Panc1 (cell line): ENCODE data around the gene DROSHA. TPM values are rescaled to one million over a fixed set of nuclear protein-coding genes. Genes with fewer than 3 reads are reported as not detected.

Experiments used
- ATAC-seq: fragments of 200-7000 bp; cut with Tn5 transposase; 2 replicates; pipeline ENCODE4 v1.9.1; 2020; ENCODE audit warnings: mild to moderate bottlenecking, moderate library complexity
- BruUV-seq: library from RNA; stranded (reverse); fragments of 400-500 nt; replicated peaks from 2 replicates; lab custom pipeline; 2021; lab: Mats Ljungman, UMichigan
- CTCF ChIA-PET: fragments of 300-600 bp; sonication (Branson Sonifier 250); formaldehyde crosslinking; loops from one replicate; lab custom pipeline; 2022; ENCODE audit warnings: antibody characterized with exemption; lab: Charles Lee
- POLR2A ChIA-PET: fragments of 300-600 bp; sonication (Branson Sonifier 250); formaldehyde crosslinking; loops from one replicate; lab custom pipeline; 2022; ENCODE audit warnings: antibody characterized with exemption; lab: Charles Lee
- DNase-seq: peaks from one replicate; pipeline ENCODE4 v3.0.0-alpha.2; 2010; ENCODE audit warnings: low read depth, low spot score
- H3K27ac ChIP-seq: 2 replicates; pipeline ENCODE4 v1.5.1; 2011; ENCODE audit warnings: mild to moderate bottlenecking, low read length, inconsistent platforms
- H3K27me3 ChIP-seq: fragments of 200-500 bp; sonication (Bioruptor generic); 2 replicates; pipeline ENCODE4 v1.6.0; 2014; ENCODE audit warnings: low read length, inconsistent platforms; ENCODE audit not compliant: control insufficient read depth, insufficient read depth
- H3K36me3 ChIP-seq: fragments of 200-500 bp; sonication (Bioruptor generic); 2 replicates; pipeline ENCODE4 v1.5.1; 2014; ENCODE audit warnings: inconsistent platforms, mild to moderate bottlenecking, low read length, moderate library complexity; ENCODE audit not compliant: control insufficient read depth, insufficient read depth
- H3K4me1 ChIP-seq: 2 replicates; pipeline ENCODE4 v1.5.1; 2011; ENCODE audit warnings: inconsistent platforms, mild to moderate bottlenecking, low read length, moderate library complexity; ENCODE audit not compliant: control insufficient read depth, insufficient read depth
- H3K4me3 ChIP-seq, 2 experiments: 2 replicates each; pipeline ENCODE4 v1.5.1; 2011 to 2012; ENCODE audit warnings: low read depth in 2 of 2, low read length in 2 of 2, mild to moderate bottlenecking in 2 of 2, inconsistent platforms in 1 of 2, moderate library complexity in 1 of 2
- H3K9me3 ChIP-seq: fragments of 200-500 bp; sonication (Bioruptor generic); 2 replicates; pipeline ENCODE4 v1.5.1; 2014; ENCODE audit warnings: low read depth, mild to moderate bottlenecking, inconsistent platforms, low read length, moderate library complexity; ENCODE audit not compliant: control insufficient read depth, insufficient read depth
- POLR2AphosphoS5 ChIP-seq: IDR thresholded peaks from 2 replicates; pipeline ENCODE4 v1.6.1; 2012; ENCODE audit warnings: mild to moderate bottlenecking, low read depth, low read length, moderate library complexity
- SIN3A ChIP-seq: IDR thresholded peaks from 2 replicates; pipeline ENCODE4 v1.6.1; 2012; ENCODE audit warnings: low read depth, mild to moderate bottlenecking, low read length, moderate library complexity, borderline replicate concordance; ENCODE audit not compliant: insufficient read depth
- TCF7L2 ChIP-seq: IDR thresholded peaks from 2 replicates; pipeline ENCODE4 v1.6.1; 2011; ENCODE audit warnings: mild to moderate bottlenecking, low read depth, low read length, inconsistent platforms
- in situ Hi-C: cut with HindIII; loops from 2 replicates; pipeline ENCODE4 v1.10.0; 2016; ENCODE audit warnings: low sequenced_read_pairs, low pct_unique_long_range_greater_than_20kb
- intact Hi-C: fragments of 100-400 bp; cut with micrococcal nuclease; formaldehyde crosslinking; loops from one replicate; pipeline ENCODE4 v1.10.0; 2022; ENCODE audit not compliant: unreplicated experiment
- total RNA-seq: library from RNA; stranded (reverse); gene quantifications from one replicate; pipeline ENCODE4 v1.2.1, GENCODE V29; 2021; ENCODE audit not compliant: unreplicated experiment
- TF ChIP-seq, protein P1 (sequence below), 2 experiments: IDR thresholded peaks; 2 replicates each; pipeline ENCODE4 v1.6.1; 2011 to 2012; ENCODE audit warnings: low read depth in 2 of 2, control low read depth in 1 of 2, low read length in 1 of 2, mild to moderate bottlenecking in 1 of 2, moderate library complexity in 1 of 2; ENCODE audit not compliant: insufficient read depth in 1 of 2
- TF ChIP-seq, protein P2 (sequence below): fragments of 450-650 bp; IDR thresholded peaks from 2 replicates; pipeline ENCODE4 v1.5.1; 2017; ENCODE audit warnings: mild to moderate bottlenecking

DROSHA gene
- total RNA-seq, 1 experiment from 2014 or later = 98.1 TPM

DNA sequence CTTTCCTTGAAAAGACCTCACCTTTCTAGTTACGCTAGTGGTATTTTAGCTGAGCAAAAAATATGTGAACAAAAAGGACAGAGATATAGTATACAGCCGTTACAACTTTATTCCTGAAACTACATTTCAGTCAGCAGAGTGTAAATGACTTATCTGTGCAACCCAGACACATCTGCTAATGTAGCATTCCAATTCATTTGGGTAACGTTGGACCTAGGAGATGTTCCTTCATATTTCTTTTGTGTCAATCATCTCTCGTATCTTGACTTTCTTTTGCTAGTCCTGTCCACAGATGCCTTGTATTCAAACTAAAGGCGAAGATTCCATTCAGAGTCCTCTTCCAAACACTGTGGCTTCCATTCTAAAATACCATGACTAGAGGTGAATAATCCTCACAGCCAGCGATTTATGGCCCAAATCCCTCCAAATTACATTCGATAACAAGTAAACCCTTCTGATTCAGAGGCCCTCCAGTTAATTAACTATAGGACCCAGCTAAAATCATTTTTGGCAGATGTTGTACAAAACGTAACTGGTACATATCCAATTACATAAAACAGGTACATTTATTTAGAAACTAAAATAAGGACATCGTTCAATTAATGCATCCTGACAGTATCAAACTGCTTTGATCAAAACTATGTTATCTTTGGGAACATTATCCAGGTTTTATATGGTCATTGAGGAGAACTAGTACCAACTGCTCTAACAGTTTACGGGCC is 155.7 kb downstream of the DROSHA start:
- DNase-seq (no peak), ATAC-seq (no peak)
- no peaks in the 10 kb centered on the region for H3K36me3 ChIP-seq
- intact Hi-C loops = no loop called here
- BruUV-seq = no TSS peak
- H3K9me3 ChIP-seq = no peaks in the 10 kb centered on the region
- CTCF ChIA-PET = no interaction called here
- 0 out of 2 replicates have a peak, but pooled peaks cover 2% of the 10 kb centered on the region for H3K27me3 ChIP-seq
- in situ Hi-C loops = no loop called here
- POLR2A ChIA-PET = no interaction called here
- TF ChIP-seq SIN3A = no peak
- TF ChIP-seq, protein P1, sequence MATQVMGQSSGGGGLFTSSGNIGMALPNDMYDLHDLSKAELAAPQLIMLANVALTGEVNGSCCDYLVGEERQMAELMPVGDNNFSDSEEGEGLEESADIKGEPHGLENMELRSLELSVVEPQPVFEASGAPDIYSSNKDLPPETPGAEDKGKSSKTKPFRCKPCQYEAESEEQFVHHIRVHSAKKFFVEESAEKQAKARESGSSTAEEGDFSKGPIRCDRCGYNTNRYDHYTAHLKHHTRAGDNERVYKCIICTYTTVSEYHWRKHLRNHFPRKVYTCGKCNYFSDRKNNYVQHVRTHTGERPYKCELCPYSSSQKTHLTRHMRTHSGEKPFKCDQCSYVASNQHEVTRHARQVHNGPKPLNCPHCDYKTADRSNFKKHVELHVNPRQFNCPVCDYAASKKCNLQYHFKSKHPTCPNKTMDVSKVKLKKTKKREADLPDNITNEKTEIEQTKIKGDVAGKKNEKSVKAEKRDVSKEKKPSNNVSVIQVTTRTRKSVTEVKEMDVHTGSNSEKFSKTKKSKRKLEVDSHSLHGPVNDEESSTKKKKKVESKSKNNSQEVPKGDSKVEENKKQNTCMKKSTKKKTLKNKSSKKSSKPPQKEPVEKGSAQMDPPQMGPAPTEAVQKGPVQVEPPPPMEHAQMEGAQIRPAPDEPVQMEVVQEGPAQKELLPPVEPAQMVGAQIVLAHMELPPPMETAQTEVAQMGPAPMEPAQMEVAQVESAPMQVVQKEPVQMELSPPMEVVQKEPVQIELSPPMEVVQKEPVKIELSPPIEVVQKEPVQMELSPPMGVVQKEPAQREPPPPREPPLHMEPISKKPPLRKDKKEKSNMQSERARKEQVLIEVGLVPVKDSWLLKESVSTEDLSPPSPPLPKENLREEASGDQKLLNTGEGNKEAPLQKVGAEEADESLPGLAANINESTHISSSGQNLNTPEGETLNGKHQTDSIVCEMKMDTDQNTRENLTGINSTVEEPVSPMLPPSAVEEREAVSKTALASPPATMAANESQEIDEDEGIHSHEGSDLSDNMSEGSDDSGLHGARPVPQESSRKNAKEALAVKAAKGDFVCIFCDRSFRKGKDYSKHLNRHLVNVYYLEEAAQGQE (IDR thresholded peaks at IDR 0.05; ENCODE audit: insufficient read depth in 1 of 2, low read depth in 2 of 2, low read length in 1 of 2) = no peak
- TF ChIP-seq, protein P2, sequence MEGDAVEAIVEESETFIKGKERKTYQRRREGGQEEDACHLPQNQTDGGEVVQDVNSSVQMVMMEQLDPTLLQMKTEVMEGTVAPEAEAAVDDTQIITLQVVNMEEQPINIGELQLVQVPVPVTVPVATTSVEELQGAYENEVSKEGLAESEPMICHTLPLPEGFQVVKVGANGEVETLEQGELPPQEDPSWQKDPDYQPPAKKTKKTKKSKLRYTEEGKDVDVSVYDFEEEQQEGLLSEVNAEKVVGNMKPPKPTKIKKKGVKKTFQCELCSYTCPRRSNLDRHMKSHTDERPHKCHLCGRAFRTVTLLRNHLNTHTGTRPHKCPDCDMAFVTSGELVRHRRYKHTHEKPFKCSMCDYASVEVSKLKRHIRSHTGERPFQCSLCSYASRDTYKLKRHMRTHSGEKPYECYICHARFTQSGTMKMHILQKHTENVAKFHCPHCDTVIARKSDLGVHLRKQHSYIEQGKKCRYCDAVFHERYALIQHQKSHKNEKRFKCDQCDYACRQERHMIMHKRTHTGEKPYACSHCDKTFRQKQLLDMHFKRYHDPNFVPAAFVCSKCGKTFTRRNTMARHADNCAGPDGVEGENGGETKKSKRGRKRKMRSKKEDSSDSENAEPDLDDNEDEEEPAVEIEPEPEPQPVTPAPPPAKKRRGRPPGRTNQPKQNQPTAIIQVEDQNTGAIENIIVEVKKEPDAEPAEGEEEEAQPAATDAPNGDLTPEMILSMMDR = no peak
- no peak for TF ChIP-seq TCF7L2
- TF ChIP-seq POLR2AphosphoS5 = no peak
- no peak overlapping the region for H3K4me3 ChIP-seq
- no peaks in the 10 kb centered on the region for H3K4me1 ChIP-seq
- no peak overlapping the region for H3K27ac ChIP-seq

DNA sequence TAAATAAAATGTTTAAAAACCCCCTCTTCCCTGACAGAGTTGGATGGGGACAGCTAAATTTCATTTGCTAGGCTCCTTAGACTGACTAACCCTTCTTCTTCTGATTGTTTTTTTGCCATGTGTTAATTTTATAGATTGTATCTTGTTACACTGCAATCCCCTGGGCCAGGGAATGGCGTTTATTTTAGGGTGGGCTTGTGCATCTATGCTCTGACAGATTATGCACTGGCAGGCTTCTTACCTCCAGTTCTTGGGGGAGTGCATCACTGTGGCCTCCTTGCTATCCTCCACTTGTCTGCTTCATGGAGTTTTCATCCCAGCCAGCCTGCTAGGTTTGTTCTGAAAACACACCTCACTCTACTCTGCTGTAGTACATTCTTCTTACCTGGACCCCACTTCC is 159.8 kb downstream of the DROSHA start:
- in situ Hi-C loops = no loop called here

More for the DNA sequence above, 159.8 kb downstream of the DROSHA start:
- CTCF ChIA-PET = no interaction called here
- no TSS peak for BruUV-seq
- ATAC-seq (no peak), DNase-seq (no peak)
- POLR2A ChIA-PET = interaction anchor here (0.5 to 0.6 kb wide), 2 partner anchors 126 to 798 kb away, joined by 3 to 5 read pairs; no protein-coding TSS in a partner anchor
- peaks cover 2% of the 10 kb centered on the region; the same call in 1 of the 2 replicates for H3K27me3 ChIP-seq
- intact Hi-C loops = no loop called here
- TF ChIP-seq TCF7L2 (no peak), SIN3A (no peak), POLR2AphosphoS5 (no peak)
- TF ChIP-seq, protein P1 (IDR thresholded peaks at IDR 0.05; ENCODE audit: insufficient read depth in 1 of 2, low read depth in 2 of 2, low read length in 1 of 2) = no peak
- TF ChIP-seq, protein P2 = no peak
- no peak overlapping the region for H3K27ac ChIP-seq
- H3K4me3 ChIP-seq = no peak overlapping the region
- no peaks in the 10 kb centered on the region for H3K9me3 ChIP-seq
- no peaks in the 10 kb centered on the region for H3K4me1 ChIP-seq
- no peaks in the 10 kb centered on the region for H3K36me3 ChIP-seq
